G401 (cell line): ENCODE data around the gene AOPEP. TPM values are rescaled to one million over a fixed set of nuclear protein-coding genes. Genes with fewer than 3 reads are reported as not detected.
"Not testable (repeated sequence)": the region's sequence is repeated elsewhere in the genome, so short reads cannot be mapped to it uniquely, and the experiment has no call there.

Source experiments
- DNase-seq: peaks from one replicate; pipeline ENCODE4 v3.0.0-alpha.2; 2015; ENCODE audit warnings: low spot score
- in situ Hi-C: cut with HindIII; loops from 2 replicates; pipeline ENCODE4 v1.10.0; 2016; ENCODE audit warnings: low sequenced_read_pairs, mixed read lengths
- total RNA-seq: library from RNA; depleted of rRNA; stranded (reverse); fragments of >200 nt; shearing (Covaris generic); gene quantifications from 2 replicates; pipeline ENCODE4 v1.2.3, GENCODE V29; 2014

AOPEP gene
- total RNA-seq, 1 experiment from 2014 or later, result 23.8 TPM

GRCh38 chr9:94824913-94825610 is 98.6 kb downstream of the AOPEP start:
- DNase-seq, result no peak
- in situ Hi-C loops, result no loop called here

GRCh38 chr9:94825611-94825958 is 99.1 kb downstream of the AOPEP start:
- no peak for DNase-seq
- in situ Hi-C loops, result no loop called here

GRCh38 chr9:94826044-94826443 is 99.5 kb downstream of the AOPEP start:
- in situ Hi-C loops, result no loop called here
- no peak for DNase-seq

GRCh38 chr9:94826644-94827410 is 100.3 kb downstream of the AOPEP start:
- no peak for DNase-seq
- in situ Hi-C loops, result no loop called here

- DNase-seq, result peak; percentile 31
- in situ Hi-C loops, result no loop called here
Measured at GRCh38 chr9:94827584-94828304, 101.2 kb downstream of the AOPEP start.

- in situ Hi-C loops, result no loop called here
- DNase-seq, result no peak
Measured at GRCh38 chr9:94829380-94830070, 103.0 kb downstream of the AOPEP start.

- in situ Hi-C loops, DNase-seq: not testable (repeated sequence)
Measured at GRCh38 chr9:94830071-94830604, 103.6 kb downstream of the AOPEP start.

- DNase-seq, result no peak
- in situ Hi-C loops, result no loop called here
Measured at GRCh38 chr9:94833802-94834201, 107.3 kb downstream of the AOPEP start.

- no peak for DNase-seq
- in situ Hi-C loops, result no loop called here
Measured at GRCh38 chr9:94837404-94837803, 110.9 kb downstream of the AOPEP start.

GRCh38 chr9:94839398-94839797 is 112.9 kb downstream of the AOPEP start:
- in situ Hi-C loops, result no loop called here
- no peak for DNase-seq

- in situ Hi-C loops, result no loop called here
- no peak for DNase-seq
Measured at GRCh38 chr9:94840738-94841137, 114.2 kb downstream of the AOPEP start.

GRCh38 chr9:94843134-94843533 is 116.6 kb downstream of the AOPEP start:
- no peak for DNase-seq
- in situ Hi-C loops, result no loop called here

- in situ Hi-C loops, result no loop called here
- DNase-seq, result no peak
Measured at GRCh38 chr9:94846739-94847138, 120.2 kb downstream of the AOPEP start.

- in situ Hi-C loops, result no loop called here
- DNase-seq, result no peak
Measured at GRCh38 chr9:94847486-94847885, 121.0 kb downstream of the AOPEP start.

- DNase-seq, in situ Hi-C loops: not testable (repeated sequence)
Measured at GRCh38 chr9:94848791-94849190, 122.3 kb downstream of the AOPEP start.

- no peak for DNase-seq
- in situ Hi-C loops, result no loop called here
Measured at GRCh38 chr9:94850540-94851434, 124.3 kb downstream of the AOPEP start.

GRCh38 chr9:94851467-94851866 is 125.0 kb downstream of the AOPEP start:
- DNase-seq, result no peak
- in situ Hi-C loops, result no loop called here

GRCh38 chr9:94851892-94852291 is 125.4 kb downstream of the AOPEP start:
- DNase-seq, result no peak

More at GRCh38 chr9:94851892-94852291, 125.4 kb downstream of the AOPEP start:
- in situ Hi-C loops, result no loop called here
